ENCODE data around the gene FSCN2. TPM values are rescaled to one million over a fixed set of nuclear protein-coding genes. Genes with fewer than 3 reads are reported as not detected.
A peak's percentile ranks its signal among the peaks of the same experiment; 100 is the strongest.

Gene FSCN2
- total and polyA plus RNA-seq, 10 of the 15 experiments (the other 5 are each of a cell fraction or from before 2014, with no cell fraction given): 0.12 to 2.1 (median 0.65) TPM; not detected in 3

DNA sequence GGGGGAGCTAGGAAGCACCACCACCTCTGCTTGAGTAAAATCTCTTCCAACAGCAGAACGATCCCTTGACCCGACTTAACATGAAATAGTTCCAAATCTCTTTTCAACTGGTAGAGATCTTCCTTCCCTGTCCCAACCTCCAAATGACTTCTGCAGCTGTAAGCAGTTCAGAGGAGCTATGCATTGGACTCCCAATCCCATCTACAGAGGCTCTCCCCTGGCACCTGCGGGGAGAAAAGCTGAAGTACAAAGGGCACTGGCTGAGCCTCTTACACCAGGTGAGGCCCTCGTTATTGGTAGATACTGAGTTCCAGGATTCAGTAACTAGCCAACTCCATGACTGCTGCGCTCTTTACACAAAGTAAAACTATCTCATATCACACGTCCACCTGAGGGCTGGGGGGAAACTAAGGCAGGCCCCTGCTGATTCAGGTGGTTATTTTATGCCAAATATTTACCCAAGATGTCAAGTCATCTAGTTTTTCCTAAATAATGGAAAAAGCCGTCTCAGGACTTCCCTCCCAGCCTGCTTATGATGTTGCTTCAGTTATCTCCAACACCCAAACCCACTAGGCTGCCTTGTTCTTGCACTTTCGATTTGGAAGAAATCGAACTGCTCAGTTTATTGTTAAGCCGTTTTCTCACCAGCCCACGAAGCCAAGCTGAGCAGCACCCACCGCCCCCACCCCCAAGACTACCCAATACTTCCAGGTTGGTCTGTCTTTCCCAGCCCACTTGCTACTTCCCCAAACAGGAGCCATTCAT, 18.8 kb upstream of the FSCN2 start:
- SMC1A ChIA-PET (ENCODE audit: uncharacterized antibody, unreplicated experiment): interaction anchor here (2.2 kb wide), 1 partner anchor 26 kb away, joined by 9 read pairs; no protein-coding TSS in a partner anchor
- Histone ChIP-seq H3K9ac (ENCODE audit: control insufficient read depth, insufficient read depth, low read length) (peak overlapping the region; percentile 85), H3K79me2 (ENCODE audit: control insufficient read depth, insufficient read depth, low read length) (peaks cover 54% of the 10 kb centered on the region), H4K20me1 (ENCODE audit: control insufficient read depth, insufficient read depth) (peaks cover 11% of the 10 kb centered on the region), H3K4me3 (peak overlapping the region; percentile 95), H3K9me3 (replicated peaks; ENCODE audit: control insufficient read depth, insufficient read depth, low read length) (no peaks in the 10 kb centered on the region; the same call in 2 of the 3 replicates), H3K27me3 (replicated peaks in 1 of 2; ENCODE audit: control insufficient read depth in 2 of 2, insufficient read depth in 2 of 2, low read length in 1 of 2) (no peaks in the 10 kb centered on the region), H2AFZ (ENCODE audit: control insufficient read depth, low read depth, low read length) (no peak overlapping the region), H3K27ac (ENCODE audit: control insufficient read depth, insufficient read depth) (peak overlapping the region; percentile 15; the same call in 1 of the 2 replicates), H3K4me2 (ENCODE audit: control insufficient read depth, insufficient read depth) (peak overlapping the region; percentile 85), H3K36me3 (ENCODE audit: control insufficient read depth in 2 of 2, insufficient read depth in 2 of 2, low read length in 1 of 2) (peaks cover 18 to 29% of the 10 kb centered on the region in 2 experiments), H3K4me1 (ENCODE audit: control insufficient read depth, insufficient read depth, low read length) (no peaks in the 10 kb centered on the region)
- CTCF ChIA-PET: interaction anchor here (0.7 to 1.6 kb wide), 3 partner anchors 25 to 218 kb away, joined by 3 to 8 read pairs (median 4); no protein-coding TSS in a partner anchor
- DNase-seq (ENCODE audit: low read depth, low spot score): no peak
- 3% methylated on average over 12 of the region's 12 CpGs for WGBS (ENCODE audit: insufficient coverage, insufficient replicate concordance, low lambda C conversion rate, missing lambda C conversion rate)
- intact Hi-C loops (cut with micrococcal nuclease; ENCODE audit: unreplicated experiment): no loop called here
- FAIRE-seq: peak; percentile 57
- in situ Hi-C loops (cut with MboI): no loop called here
- RAD21 ChIA-PET (ENCODE audit: unreplicated experiment): interaction anchor here (0.8 to 1.3 kb wide), 2 partner anchors 10 to 26 kb away, joined by 3 to 4 read pairs; no protein-coding TSS in a partner anchor
- BruUV-seq (replicated peaks): no TSS peak
- POLR2A ChIA-PET: interaction anchor here (0.6 to 2.4 kb wide), 4 partner anchors 9 to 157 kb away, joined by 3 to 16 read pairs (median 3); partner anchors contain the start of genes CCDC137, FAAP100 and OXLD1
- ATAC-seq: no peak
- TF ChIP-seq BCL11A (IDR thresholded peaks at IDR 0.05; ENCODE audit: low read depth, low read length) (peak; percentile 52; the same call in 1 of the 2 replicates), BMI1 (IDR thresholded peaks at IDR 0.05; ENCODE audit: borderline replicate concordance) (peak; percentile 32; the same call in 1 of the 2 replicates), TCF3 (IDR thresholded peaks at IDR 0.05; ENCODE audit: borderline replicate concordance, insufficient read depth, low read depth, low read length) (peak; percentile 9; the same call in 1 of the 2 replicates), POU2F2 (IDR thresholded peaks at IDR 0.05; ENCODE audit: borderline replicate concordance, low read depth, low read length) (peak; percentile 85), TAF1 (IDR thresholded peaks at IDR 0.05; ENCODE audit: borderline replicate concordance, low read depth, low read length) (0 out of 2 replicates have a peak, but pooled peaks have one; percentile 40), MEF2A (IDR thresholded peaks at IDR 0.05; ENCODE audit: insufficient read depth, low read depth, low read length) (no peak), ZNF217 (IDR thresholded peaks at IDR 0.05) (no peak), POLR2AphosphoS5 (IDR thresholded peaks at IDR 0.05; ENCODE audit: low read length) (peak; percentile 87), SMAD1 (IDR thresholded peaks at IDR 0.05; ENCODE audit: low read depth, partially characterized antibody) (peak; percentile 17), SMAD5 (IDR thresholded peaks at IDR 0.05; ENCODE audit: low read depth) (peak; percentile 86)
- TF ChIP-seq, protein P1, sequence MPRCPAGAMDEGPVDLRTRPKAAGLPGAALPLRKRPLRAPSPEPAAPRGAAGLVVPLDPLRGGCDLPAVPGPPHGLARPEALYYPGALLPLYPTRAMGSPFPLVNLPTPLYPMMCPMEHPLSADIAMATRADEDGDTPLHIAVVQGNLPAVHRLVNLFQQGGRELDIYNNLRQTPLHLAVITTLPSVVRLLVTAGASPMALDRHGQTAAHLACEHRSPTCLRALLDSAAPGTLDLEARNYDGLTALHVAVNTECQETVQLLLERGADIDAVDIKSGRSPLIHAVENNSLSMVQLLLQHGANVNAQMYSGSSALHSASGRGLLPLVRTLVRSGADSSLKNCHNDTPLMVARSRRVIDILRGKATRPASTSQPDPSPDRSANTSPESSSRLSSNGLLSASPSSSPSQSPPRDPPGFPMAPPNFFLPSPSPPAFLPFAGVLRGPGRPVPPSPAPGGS (IDR thresholded peaks at IDR 0.05; ENCODE audit: borderline replicate concordance, insufficient read depth, low read depth, low read length, poor library complexity, severe bottlenecking): peak; percentile 82
- TF ChIP-seq, protein P2, sequence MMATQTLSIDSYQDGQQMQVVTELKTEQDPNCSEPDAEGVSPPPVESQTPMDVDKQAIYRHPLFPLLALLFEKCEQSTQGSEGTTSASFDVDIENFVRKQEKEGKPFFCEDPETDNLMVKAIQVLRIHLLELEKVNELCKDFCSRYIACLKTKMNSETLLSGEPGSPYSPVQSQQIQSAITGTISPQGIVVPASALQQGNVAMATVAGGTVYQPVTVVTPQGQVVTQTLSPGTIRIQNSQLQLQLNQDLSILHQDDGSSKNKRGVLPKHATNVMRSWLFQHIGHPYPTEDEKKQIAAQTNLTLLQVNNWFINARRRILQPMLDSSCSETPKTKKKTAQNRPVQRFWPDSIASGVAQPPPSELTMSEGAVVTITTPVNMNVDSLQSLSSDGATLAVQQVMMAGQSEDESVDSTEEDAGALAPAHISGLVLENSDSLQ (IDR thresholded peaks at IDR 0.05): no peak
- TF ChIP-seq, protein P3, sequence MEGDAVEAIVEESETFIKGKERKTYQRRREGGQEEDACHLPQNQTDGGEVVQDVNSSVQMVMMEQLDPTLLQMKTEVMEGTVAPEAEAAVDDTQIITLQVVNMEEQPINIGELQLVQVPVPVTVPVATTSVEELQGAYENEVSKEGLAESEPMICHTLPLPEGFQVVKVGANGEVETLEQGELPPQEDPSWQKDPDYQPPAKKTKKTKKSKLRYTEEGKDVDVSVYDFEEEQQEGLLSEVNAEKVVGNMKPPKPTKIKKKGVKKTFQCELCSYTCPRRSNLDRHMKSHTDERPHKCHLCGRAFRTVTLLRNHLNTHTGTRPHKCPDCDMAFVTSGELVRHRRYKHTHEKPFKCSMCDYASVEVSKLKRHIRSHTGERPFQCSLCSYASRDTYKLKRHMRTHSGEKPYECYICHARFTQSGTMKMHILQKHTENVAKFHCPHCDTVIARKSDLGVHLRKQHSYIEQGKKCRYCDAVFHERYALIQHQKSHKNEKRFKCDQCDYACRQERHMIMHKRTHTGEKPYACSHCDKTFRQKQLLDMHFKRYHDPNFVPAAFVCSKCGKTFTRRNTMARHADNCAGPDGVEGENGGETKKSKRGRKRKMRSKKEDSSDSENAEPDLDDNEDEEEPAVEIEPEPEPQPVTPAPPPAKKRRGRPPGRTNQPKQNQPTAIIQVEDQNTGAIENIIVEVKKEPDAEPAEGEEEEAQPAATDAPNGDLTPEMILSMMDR (IDR thresholded peaks at IDR 0.05 in 2 of 3, conservative IDR thresholded peaks at IDR 0.05 in 1 of 3; ENCODE audit: control insufficient read depth in 2 of 3, extremely low read depth in 1 of 3, insufficient read depth in 1 of 3, low read depth in 3 of 3, low read length in 3 of 3): no peak
- TF ChIP-seq, protein P4, sequence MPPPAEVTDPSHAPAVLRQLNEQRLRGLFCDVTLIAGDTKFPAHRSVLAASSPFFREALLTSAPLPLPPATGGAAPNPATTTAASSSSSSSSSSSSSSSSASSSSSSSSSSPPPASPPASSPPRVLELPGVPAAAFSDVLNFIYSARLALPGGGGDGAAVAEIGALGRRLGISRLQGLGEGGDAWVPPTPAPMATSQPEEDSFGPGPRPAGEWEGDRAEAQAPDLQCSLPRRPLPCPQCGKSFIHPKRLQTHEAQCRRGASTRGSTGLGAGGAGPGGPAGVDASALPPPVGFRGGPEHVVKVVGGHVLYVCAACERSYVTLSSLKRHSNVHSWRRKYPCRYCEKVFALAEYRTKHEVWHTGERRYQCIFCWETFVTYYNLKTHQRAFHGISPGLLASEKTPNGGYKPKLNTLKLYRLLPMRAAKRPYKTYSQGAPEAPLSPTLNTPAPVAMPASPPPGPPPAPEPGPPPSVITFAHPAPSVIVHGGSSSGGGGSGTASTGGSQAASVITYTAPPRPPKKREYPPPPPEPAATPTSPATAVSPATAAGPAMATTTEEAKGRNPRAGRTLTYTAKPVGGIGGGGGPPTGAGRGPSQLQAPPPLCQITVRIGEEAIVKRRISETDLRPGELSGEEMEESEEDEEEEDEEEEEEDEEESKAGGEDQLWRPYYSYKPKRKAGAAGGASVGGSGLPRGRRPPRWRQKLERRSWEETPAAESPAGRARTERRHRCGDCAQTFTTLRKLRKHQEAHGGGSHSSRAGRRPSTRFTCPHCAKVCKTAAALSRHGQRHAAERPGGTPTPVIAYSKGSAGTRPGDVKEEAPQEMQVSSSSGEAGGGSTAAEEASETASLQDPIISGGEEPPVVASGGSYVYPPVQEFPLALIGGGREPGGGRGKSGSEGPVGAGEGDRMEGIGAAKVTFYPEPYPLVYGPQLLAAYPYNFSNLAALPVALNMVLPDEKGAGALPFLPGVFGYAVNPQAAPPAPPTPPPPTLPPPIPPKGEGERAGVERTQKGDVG (CRISPR knock-in tag; IDR thresholded peaks at IDR 0.05): peak; percentile 76

Data from GM12878 (cell line).